Lung microvascular endothelial cell (primary cell): ENCODE results near the gene DUSP9. TPM values are rescaled to one million over a fixed set of nuclear protein-coding genes. Genes with fewer than 3 reads are reported as not detected.

ENCODE experiments used
- DNase-seq, 2 donors: peaks; one replicate each; pipeline versions ENCODE4 v3.0.0 to v3.0.0-alpha.2; 2010; ENCODE audit warnings: low read depth in 2 of 2
- total RNA-seq: library from RNA; depleted of rRNA; stranded (reverse); fragments of >200 nt; gene quantifications from 2 replicates; pipeline ENCODE4 v1.2.1, GENCODE V29; 2014

DUSP9 gene
- total RNA-seq, 1 donor from 2014 or later, result under 0.01 TPM

- DNase-seq, result peak; percentile 24 to 29
Measured at GRCh38 chrX:153635788-153636668, 11.0 kb upstream of the DUSP9 start.

GRCh38 chrX:153636716-153637115, 10.3 kb upstream of the DUSP9 start:
- no peak for DNase-seq

- DNase-seq, result no peak
Measured at GRCh38 chrX:153637121-153638040, 9.6 kb upstream of the DUSP9 start.

GRCh38 chrX:153638041-153638371, 9.0 kb upstream of the DUSP9 start:
- no peak for DNase-seq

GRCh38 chrX:153638436-153639176, 8.4 kb upstream of the DUSP9 start:
- DNase-seq, result no peak

- no peak for DNase-seq
Measured at GRCh38 chrX:153639177-153640044, 7.6 kb upstream of the DUSP9 start.

GRCh38 chrX:153640045-153640686, 6.8 kb upstream of the DUSP9 start:
- no peak for DNase-seq

- no peak for DNase-seq
Measured at GRCh38 chrX:153640736-153641575, 6.0 kb upstream of the DUSP9 start.

GRCh38 chrX:153641627-153642026, 5.4 kb upstream of the DUSP9 start:
- DNase-seq, result no peak

GRCh38 chrX:153642051-153642654, 4.8 kb upstream of the DUSP9 start:
- DNase-seq, result no peak

- no peak for DNase-seq
Measured at GRCh38 chrX:153642655-153643430, 4.2 kb upstream of the DUSP9 start.

- peak in 1 of 2 donors; percentile 20 for DNase-seq
Measured at GRCh38 chrX:153643431-153644351, 3.3 kb upstream of the DUSP9 start.

- DNase-seq, result no peak
Measured at GRCh38 chrX:153644356-153645125, 2.5 kb upstream of the DUSP9 start.

- no peak for DNase-seq
Measured at GRCh38 chrX:153645151-153645550, 1.9 kb upstream of the DUSP9 start.

GRCh38 chrX:153645921-153646488, 998 bp upstream of the DUSP9 start:
- no peak for DNase-seq
